Ishikawa (cell line): ENCODE data around the gene CMA1.

Experiments used
- CEBPB ChIP-seq: IDR thresholded peaks from 2 replicates; pipeline ENCODE4 v1.6.1; 2012
- CREB1 ChIP-seq: IDR thresholded peaks from 2 replicates; pipeline ENCODE4 v1.6.1; 2012; ENCODE audit warnings: low read depth
- EGR1 ChIP-seq: IDR thresholded peaks from 2 replicates; pipeline ENCODE4 v1.6.1; 2012
- EP300 ChIP-seq: IDR thresholded peaks from 2 replicates; pipeline ENCODE4 v1.6.1; 2012; ENCODE audit warnings: borderline replicate concordance
- FOXM1 ChIP-seq: IDR thresholded peaks from 2 replicates; pipeline ENCODE4 v1.6.1; 2012; ENCODE audit warnings: low read depth, borderline replicate concordance
- NFIC ChIP-seq: IDR thresholded peaks from 2 replicates; pipeline ENCODE4 v1.6.1; 2012
- RAD21 ChIP-seq: IDR thresholded peaks from 2 replicates; pipeline ENCODE4 v1.6.1; 2012; ENCODE audit warnings: low read depth
- TAF1 ChIP-seq: IDR thresholded peaks from 2 replicates; pipeline ENCODE4 v1.6.1; 2012; ENCODE audit warnings: low read depth, mild to moderate bottlenecking
- TCF12 ChIP-seq: IDR thresholded peaks from 2 replicates; pipeline ENCODE4 v1.6.1; 2012; ENCODE audit warnings: low read depth
- TEAD4 ChIP-seq: IDR thresholded peaks from 2 replicates; pipeline ENCODE4 v1.6.1; 2012
- YY1 ChIP-seq: IDR thresholded peaks from 2 replicates; pipeline ENCODE4 v1.6.1; 2012; ENCODE audit warnings: low read depth
- ZBTB7A ChIP-seq: IDR thresholded peaks from 2 replicates; pipeline ENCODE4 v1.6.1; 2012; ENCODE audit warnings: low read depth
- TF ChIP-seq, protein P1 (sequence below): IDR thresholded peaks from 2 replicates; pipeline ENCODE4 v1.6.1; 2012
- TF ChIP-seq, protein P2 (sequence below): IDR thresholded peaks from 2 replicates; pipeline ENCODE4 v1.6.1; 2012
- TF ChIP-seq, protein P3 (sequence below): IDR thresholded peaks from 2 replicates; pipeline ENCODE4 v1.6.1; 2012; ENCODE audit warnings: low read depth, mild to moderate bottlenecking

CMA1 gene

GRCh38 chr14:24459331-24459730, 48.7 kb downstream of the CMA1 start:
- TF ChIP-seq FOXM1: no peak
- no peak for TF ChIP-seq NFIC
- no peak for TF ChIP-seq YY1
- no peak for TF ChIP-seq EGR1
- TF ChIP-seq CREB1: no peak

DNA sequence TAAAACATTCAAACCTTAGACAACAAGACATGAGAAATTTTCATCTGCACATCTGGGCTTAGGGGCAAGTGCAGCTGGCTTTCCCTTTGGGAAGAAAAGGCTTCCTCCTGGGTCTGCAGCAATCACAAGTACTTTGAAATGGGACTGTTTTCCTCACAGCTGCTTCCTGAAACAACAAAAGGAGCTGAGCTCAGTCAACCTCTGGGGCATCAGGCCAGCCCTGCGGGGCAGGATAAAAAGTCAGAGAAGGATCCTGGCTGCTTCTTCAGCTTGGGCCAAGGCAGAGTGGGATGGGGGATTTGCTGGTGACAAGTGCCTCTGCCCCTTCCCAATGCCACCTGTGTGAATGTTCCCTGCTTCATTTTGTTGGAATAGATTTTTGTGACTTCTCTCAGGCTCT, 49.3 kb downstream of the CMA1 start:
- TF ChIP-seq YY1 (no peak), CREB1 (no peak), TAF1 (no peak), RAD21 (no peak), TCF12 (no peak), FOXM1 (no peak), TEAD4 (no peak), EP300 (no peak), NFIC (no peak), CEBPB (no peak), EGR1 (no peak), ZBTB7A (no peak)
- TF ChIP-seq, protein P1, sequence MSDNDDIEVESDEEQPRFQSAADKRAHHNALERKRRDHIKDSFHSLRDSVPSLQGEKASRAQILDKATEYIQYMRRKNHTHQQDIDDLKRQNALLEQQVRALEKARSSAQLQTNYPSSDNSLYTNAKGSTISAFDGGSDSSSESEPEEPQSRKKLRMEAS: no peak
- TF ChIP-seq, protein P2, sequence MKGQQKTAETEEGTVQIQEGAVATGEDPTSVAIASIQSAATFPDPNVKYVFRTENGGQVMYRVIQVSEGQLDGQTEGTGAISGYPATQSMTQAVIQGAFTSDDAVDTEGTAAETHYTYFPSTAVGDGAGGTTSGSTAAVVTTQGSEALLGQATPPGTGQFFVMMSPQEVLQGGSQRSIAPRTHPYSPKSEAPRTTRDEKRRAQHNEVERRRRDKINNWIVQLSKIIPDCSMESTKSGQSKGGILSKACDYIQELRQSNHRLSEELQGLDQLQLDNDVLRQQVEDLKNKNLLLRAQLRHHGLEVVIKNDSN: no peak
- TF ChIP-seq, protein P3, sequence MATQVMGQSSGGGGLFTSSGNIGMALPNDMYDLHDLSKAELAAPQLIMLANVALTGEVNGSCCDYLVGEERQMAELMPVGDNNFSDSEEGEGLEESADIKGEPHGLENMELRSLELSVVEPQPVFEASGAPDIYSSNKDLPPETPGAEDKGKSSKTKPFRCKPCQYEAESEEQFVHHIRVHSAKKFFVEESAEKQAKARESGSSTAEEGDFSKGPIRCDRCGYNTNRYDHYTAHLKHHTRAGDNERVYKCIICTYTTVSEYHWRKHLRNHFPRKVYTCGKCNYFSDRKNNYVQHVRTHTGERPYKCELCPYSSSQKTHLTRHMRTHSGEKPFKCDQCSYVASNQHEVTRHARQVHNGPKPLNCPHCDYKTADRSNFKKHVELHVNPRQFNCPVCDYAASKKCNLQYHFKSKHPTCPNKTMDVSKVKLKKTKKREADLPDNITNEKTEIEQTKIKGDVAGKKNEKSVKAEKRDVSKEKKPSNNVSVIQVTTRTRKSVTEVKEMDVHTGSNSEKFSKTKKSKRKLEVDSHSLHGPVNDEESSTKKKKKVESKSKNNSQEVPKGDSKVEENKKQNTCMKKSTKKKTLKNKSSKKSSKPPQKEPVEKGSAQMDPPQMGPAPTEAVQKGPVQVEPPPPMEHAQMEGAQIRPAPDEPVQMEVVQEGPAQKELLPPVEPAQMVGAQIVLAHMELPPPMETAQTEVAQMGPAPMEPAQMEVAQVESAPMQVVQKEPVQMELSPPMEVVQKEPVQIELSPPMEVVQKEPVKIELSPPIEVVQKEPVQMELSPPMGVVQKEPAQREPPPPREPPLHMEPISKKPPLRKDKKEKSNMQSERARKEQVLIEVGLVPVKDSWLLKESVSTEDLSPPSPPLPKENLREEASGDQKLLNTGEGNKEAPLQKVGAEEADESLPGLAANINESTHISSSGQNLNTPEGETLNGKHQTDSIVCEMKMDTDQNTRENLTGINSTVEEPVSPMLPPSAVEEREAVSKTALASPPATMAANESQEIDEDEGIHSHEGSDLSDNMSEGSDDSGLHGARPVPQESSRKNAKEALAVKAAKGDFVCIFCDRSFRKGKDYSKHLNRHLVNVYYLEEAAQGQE: no peak

GRCh38 chr14:24456980-24457379, 51.1 kb downstream of the CMA1 start:
- TF ChIP-seq CREB1: no peak
- TF ChIP-seq, protein P2: no peak
- no peak for TF ChIP-seq CEBPB
- TF ChIP-seq, protein P1: no peak
- TF ChIP-seq ZBTB7A: no peak
- no peak for TF ChIP-seq NFIC
- TF ChIP-seq EP300: no peak
- TF ChIP-seq TAF1: no peak
- no peak for TF ChIP-seq YY1
